C4-2B (cell line): ENCODE measurements around the gene AGBL1.

Experiments
- H3K27ac ChIP-seq: fragments of 450-650 bp; 2 replicates; pipeline ENCODE4 v1.5.1; 2017
- CTCF ChIP-seq: fragments of 450-650 bp; conservative IDR thresholded peaks from 2 replicates; pipeline ENCODE4 v1.5.1; 2017; ENCODE audit warnings: mild to moderate bottlenecking
- ZFX ChIP-seq: fragments of 450-650 bp; IDR thresholded peaks from 2 replicates; pipeline ENCODE4 v1.6.1; 2017

AGBL1 gene

GRCh38 chr15:86653344-86654197, 573.9 kb downstream of the AGBL1 start:
- no peak overlapping the region for H3K27ac ChIP-seq
- TF ChIP-seq ZFX (no peak), CTCF (no peak)

GRCh38 chr15:86654501-86654900, 574.8 kb downstream of the AGBL1 start:
- H3K27ac ChIP-seq = no peak overlapping the region
- TF ChIP-seq CTCF (no peak), ZFX (no peak)

GRCh38 chr15:86657305-86657704, 577.6 kb downstream of the AGBL1 start:
- no peak for TF ChIP-seq ZFX
- TF ChIP-seq CTCF = no peak
- H3K27ac ChIP-seq = no peak overlapping the region

GRCh38 chr15:86659724-86660411, 580.2 kb downstream of the AGBL1 start:
- TF ChIP-seq CTCF = no peak
- no peak for TF ChIP-seq ZFX
- H3K27ac ChIP-seq = no peak overlapping the region

- H3K27ac ChIP-seq = no peak overlapping the region
- no peak for TF ChIP-seq CTCF
- no peak for TF ChIP-seq ZFX
Observed at GRCh38 chr15:86661580-86661979, 581.9 kb downstream of the AGBL1 start.

GRCh38 chr15:86663304-86663703, 583.6 kb downstream of the AGBL1 start:
- no peak overlapping the region for H3K27ac ChIP-seq
- TF ChIP-seq ZFX = no peak
- no peak for TF ChIP-seq CTCF

- TF ChIP-seq CTCF (no peak), ZFX (no peak)
- H3K27ac ChIP-seq = no peak overlapping the region
Observed at GRCh38 chr15:86663979-86664378, 584.3 kb downstream of the AGBL1 start.
